Testis (tissue), 2 donors: Measurements from ENCODE around the gene SBSN.

ENCODE experiments used
- POLR2A ChIP-seq: fragments of 450-650 bp; IDR thresholded peaks from one replicate; pipeline ENCODE4 v1.6.1; 2017; ENCODE audit warnings: antibody characterized with exemption, mild to moderate bottlenecking, moderate library complexity
- TF ChIP-seq, protein P1 (sequence below), 3 experiments: fragments of 450-650 bp in 2 of 3; fragments of 200-600 bp in 1 of 3; sonication (generic) in 1 of 3; IDR thresholded peaks; one replicate each; pipeline ENCODE4 v1.5.1; 2016 to 2019; ENCODE audit warnings: antibody characterized with exemption in 3 of 3, mild to moderate bottlenecking in 2 of 3, moderate library complexity in 1 of 3

GRCh38 chr19:35545855-35546381 lies 17.8 kb upstream of the SBSN start:
- TF ChIP-seq, protein P1, sequence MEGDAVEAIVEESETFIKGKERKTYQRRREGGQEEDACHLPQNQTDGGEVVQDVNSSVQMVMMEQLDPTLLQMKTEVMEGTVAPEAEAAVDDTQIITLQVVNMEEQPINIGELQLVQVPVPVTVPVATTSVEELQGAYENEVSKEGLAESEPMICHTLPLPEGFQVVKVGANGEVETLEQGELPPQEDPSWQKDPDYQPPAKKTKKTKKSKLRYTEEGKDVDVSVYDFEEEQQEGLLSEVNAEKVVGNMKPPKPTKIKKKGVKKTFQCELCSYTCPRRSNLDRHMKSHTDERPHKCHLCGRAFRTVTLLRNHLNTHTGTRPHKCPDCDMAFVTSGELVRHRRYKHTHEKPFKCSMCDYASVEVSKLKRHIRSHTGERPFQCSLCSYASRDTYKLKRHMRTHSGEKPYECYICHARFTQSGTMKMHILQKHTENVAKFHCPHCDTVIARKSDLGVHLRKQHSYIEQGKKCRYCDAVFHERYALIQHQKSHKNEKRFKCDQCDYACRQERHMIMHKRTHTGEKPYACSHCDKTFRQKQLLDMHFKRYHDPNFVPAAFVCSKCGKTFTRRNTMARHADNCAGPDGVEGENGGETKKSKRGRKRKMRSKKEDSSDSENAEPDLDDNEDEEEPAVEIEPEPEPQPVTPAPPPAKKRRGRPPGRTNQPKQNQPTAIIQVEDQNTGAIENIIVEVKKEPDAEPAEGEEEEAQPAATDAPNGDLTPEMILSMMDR (IDR thresholded peaks at IDR 0.05): no peak
- TF ChIP-seq POLR2A: no peak
